A172 (cell line): ENCODE results near the gene DHX30. TPM values are rescaled to one million over a fixed set of nuclear protein-coding genes. Genes with fewer than 3 reads are reported as not detected.

ENCODE experiments used
- DNase-seq: peaks from one replicate; pipeline ENCODE4 v3.0.0-alpha.2; 2015; ENCODE audit warnings: low spot score
- total RNA-seq: library from RNA; depleted of rRNA; stranded (reverse); fragments of >200 nt; shearing (Covaris generic); gene quantifications from 2 replicates; pipeline ENCODE4 v1.2.3, GENCODE V29; 2014

DHX30 gene
- total RNA-seq, 1 experiment from 2014 or later = 111 TPM

- no peak for DNase-seq
Measured at GRCh38 chr3:47852604-47853602, 50.0 kb downstream of the DHX30 start.

GRCh38 chr3:47854267-47854666 is 51.3 kb downstream of the DHX30 start:
- no peak for DNase-seq

- no peak for DNase-seq
Measured at GRCh38 chr3:47854720-47855455, 52.0 kb downstream of the DHX30 start.

- no peak for DNase-seq
Measured at GRCh38 chr3:47855461-47856383, 52.8 kb downstream of the DHX30 start.

- DNase-seq = no peak
Measured at GRCh38 chr3:47856669-47857068, 53.7 kb downstream of the DHX30 start.

DNA sequence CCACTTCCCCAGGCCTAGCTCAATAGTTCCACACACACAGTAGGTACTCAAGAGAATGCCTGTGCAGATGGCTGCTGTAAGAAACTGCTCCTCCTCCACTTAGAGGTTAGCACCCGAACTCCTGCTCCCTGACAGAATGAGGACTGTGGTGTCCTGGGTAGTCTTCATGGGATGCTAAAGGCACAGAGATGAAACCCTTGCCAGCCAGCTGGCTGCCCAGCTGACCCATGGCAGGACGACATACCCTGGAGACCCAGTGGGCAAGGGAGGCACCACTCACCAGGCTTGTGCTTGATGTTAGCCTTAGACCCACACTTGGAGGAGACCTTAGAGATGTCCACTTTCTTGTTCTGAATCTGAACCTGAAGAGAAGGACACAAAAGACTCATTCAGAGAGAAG is 54.2 kb downstream of the DHX30 start:
- DNase-seq = no peak

DNA sequence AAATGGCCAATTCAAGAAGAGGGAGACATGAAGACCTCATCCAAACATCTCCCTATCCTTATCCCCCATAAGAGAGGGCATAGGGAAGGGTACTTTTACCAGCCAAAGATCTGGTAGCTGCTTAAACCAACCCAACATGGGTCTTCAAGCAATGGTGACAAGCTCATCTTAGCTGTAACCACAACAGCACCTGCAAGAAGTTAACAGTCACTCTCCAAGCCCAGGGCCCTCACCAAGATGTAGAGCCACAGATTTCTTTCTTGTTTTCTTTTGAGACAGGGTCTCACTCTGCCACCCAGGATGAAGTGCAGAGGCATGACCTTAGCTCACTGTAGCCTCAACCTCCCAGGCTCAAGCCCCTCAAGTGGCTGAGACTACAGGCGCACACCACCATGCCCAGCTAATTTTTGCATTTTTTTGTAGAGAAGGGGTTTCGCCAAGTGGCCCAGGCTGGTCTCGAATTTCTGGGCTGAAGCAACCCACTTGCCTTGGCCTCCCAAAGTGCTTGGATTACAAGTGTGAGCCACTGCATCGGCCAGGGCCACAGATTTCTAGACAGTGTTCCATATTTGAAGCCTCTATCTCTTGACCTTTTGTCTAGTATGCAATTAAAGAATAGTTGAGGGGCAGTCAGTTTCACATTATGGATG is 57.1 kb downstream of the DHX30 start:
- no peak for DNase-seq

- no peak for DNase-seq
Measured at GRCh38 chr3:47863391-47864128, 60.6 kb downstream of the DHX30 start.

DNA sequence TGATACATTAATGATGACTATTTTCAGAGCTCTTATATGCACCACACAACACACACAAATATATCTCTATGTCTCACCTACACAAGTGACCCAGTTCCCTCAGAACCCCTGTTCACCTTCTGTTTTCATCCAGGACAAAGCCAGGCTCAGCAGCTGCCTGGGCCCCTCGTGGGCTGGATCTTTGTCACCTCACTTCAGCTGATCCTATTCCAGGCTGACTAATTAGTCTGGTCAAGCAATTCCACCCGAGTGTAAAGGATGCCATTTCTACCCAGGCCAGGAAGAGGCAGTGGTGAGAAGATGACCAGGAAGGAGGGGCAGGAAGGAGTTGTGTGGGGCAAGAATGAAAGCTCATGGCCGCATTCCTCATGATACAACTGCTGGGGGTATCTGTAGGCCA is 62.3 kb downstream of the DHX30 start:
- DNase-seq = no peak

- no peak for DNase-seq
Measured at GRCh38 chr3:47867451-47868044, 64.6 kb downstream of the DHX30 start.

DNA sequence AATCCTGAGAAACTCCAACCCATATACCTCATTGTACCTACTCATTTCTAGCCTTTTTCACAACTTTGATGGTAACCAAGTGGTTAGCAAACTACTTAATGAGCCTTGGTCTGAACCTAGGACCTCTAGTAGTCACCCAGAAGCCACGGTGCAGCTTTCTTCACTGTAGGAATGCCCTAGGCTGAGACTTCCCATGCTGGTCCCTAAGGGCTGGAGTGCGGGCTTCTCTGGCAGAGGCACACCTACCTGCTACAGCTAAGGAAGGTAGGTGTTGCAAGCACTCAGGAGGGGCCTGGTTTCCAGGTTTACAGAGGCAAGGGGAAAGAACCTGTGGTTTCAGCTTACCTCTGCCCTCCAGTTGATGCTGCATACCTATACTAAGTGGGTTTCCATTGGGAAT is 65.4 kb downstream of the DHX30 start:
- no peak for DNase-seq

DNA sequence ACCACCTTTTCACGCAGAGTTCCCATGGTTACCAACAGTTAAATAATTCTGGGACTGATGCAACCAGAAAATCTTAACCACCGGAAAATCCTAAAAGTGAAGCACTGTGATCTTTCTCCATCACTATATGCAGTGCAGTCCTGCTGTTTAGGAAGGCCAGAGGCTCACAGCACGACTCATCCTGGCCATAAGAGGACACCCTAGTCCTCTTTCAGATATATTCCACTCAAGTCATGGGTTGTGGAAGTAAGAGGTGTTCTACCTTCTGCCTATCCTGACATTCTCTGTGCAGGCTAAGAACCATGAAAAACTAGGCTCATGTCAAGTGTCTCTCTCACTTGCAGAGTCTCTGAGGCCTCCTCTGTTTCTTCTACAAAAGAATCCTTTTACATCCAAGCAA is 67.2 kb downstream of the DHX30 start:
- no peak for DNase-seq

DNA sequence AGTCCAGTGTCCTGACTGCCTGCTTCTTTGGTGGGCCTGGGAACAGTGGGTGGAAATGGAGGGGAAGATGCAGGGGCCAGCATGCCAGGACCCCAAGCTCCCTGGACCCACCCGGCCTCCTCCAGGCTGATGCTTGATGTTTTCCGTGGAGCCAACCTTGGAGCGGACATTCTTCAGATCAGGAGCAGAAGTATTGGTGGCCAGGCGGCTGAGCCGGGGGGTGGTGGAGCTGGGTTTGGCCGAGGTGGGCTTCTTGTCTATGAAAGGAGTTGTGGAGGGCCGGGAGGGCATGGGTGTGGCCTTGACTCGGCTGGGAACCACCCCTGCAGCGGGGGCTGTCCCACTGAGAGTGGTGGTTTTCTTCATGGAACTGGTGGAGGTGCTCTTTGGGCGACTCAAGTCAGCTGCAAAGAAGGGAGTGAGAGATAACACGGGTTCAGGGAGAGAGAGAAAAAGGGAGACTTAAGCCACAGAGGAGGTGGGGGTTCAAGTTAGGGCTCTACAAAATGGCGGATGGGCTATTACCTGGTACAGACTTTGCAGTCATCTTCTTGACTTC is 67.8 kb downstream of the DHX30 start:
- no peak for DNase-seq

DNA sequence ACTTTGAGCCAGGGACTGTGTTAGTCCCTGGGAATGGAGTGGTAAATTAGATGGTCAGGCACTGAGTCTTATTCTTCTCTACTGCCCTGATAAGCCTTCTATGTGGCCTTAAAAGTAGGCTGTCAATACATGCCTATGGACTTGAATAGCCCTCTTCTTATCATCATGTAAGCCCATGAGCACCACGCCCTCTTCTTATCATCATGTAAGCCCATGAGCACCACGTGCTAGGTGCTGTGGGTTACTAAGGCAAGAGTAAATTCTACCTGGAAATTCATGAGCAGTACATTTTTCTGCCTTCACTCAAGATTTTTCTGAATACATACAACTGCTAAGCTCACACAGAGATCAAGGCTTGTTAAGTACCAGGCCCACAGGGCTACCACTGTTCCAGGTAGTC is 68.5 kb downstream of the DHX30 start:
- no peak for DNase-seq

DNA sequence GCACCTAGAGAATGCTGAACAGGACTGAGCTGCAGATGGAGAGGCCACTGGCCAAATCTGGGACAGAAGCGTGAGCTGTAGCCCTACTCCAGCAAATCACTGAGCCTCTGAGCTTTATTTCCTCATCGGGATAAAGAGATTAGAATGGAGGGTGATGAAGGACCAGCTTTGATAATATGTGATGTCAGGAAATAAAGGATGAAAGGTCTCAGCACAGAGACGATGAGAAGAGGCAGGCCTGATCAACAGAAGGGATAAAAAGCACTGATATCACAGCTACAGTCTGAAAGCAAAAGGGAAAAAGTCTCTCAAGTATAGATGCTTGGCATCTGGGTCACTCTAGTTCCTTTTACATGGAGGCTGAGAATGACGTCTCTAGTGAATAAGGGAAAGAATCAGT is 70.0 kb downstream of the DHX30 start:
- DNase-seq = no peak

GRCh38 chr3:47874438-47874837 is 71.5 kb downstream of the DHX30 start:
- DNase-seq = no peak

- DNase-seq = no peak
Measured at GRCh38 chr3:47874913-47875312, 72.0 kb downstream of the DHX30 start.

- DNase-seq = no peak
Measured at GRCh38 chr3:47877290-47877689, 74.4 kb downstream of the DHX30 start.

DNA sequence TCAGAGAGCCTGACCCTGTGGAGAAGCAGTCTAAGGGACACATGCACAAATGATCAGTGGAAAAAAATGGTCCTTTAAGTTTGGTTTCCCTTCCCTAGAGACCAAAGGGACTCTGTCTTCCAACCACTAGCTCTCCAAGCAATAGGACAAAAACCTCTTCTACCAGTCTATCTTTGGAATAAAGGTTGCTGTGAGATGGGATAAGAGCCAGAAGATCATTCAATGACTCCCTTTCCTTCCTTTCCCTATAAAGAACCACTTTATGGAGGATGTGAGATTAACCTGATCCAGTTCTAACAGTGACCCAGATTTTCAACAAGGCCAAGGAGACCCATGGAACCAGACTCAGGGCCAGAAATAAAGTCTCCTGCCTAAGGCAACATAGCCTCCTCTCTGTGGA is 74.8 kb downstream of the DHX30 start:
- no peak for DNase-seq

- DNase-seq = no peak
Measured at GRCh38 chr3:47882338-47882737, 79.4 kb downstream of the DHX30 start.
